PC-3 (cell line): ENCODE data around the gene ARRB2. TPM values are rescaled to one million over a fixed set of nuclear protein-coding genes. Genes with fewer than 3 reads are reported as not detected.
A peak's percentile ranks its signal among the peaks of the same experiment; 100 is the strongest.

Source experiments
- ATAC-seq: fragments of 200-7000 bp; cut with Tn5 transposase; 2 replicates; pipeline ENCODE4 v1.9.1; 2020; ENCODE audit warnings: mild to moderate bottlenecking, moderate library complexity
- BruUV-seq: library from RNA; stranded (reverse); fragments of 400-500 nt; replicated peaks from 2 replicates; lab custom pipeline; 2021; lab: Mats Ljungman, UMichigan
- CTCF ChIA-PET: fragments of 300-600 bp; sonication (Branson Sonifier 250); formaldehyde crosslinking; loops from one replicate; lab custom pipeline; 2022; ENCODE audit warnings: antibody characterized with exemption; lab: Charles Lee
- POLR2A ChIA-PET: fragments of 300-600 bp; sonication (Branson Sonifier 250); formaldehyde crosslinking; loops from one replicate; lab custom pipeline; 2022; ENCODE audit warnings: antibody characterized with exemption; ENCODE audit not compliant: unreplicated experiment; lab: Charles Lee
- DNase-seq: peaks from one replicate; pipeline ENCODE4 v3.0.0-alpha.2; 2015
- H2AFZ ChIP-seq: fragments of 300-600 bp; sonication (generic); 2 replicates; pipeline ENCODE4 v1.6.0; 2016; ENCODE audit warnings: antibody characterized with exemption, low read length
- H3F3A ChIP-seq: fragments of 300-600 bp; sonication (generic); one replicate; pipeline ENCODE4 v1.6.0; 2017; ENCODE audit warnings: antibody characterized with exemption, low read length, control low read depth, mild to moderate bottlenecking; ENCODE audit not compliant: unreplicated experiment
- H3K27ac ChIP-seq: fragments of 300-600 bp; sonication (generic); 2 replicates; pipeline ENCODE4 v1.5.1; 2016; ENCODE audit warnings: mild to moderate bottlenecking, low read length
- H3K27me3 ChIP-seq: fragments of 300-600 bp; sonication (generic); 2 replicates; pipeline ENCODE4 v1.6.1; 2016; ENCODE audit warnings: low read length, mixed read lengths
- H3K36me3 ChIP-seq: fragments of 300-600 bp; sonication (generic); 2 replicates; pipeline ENCODE4 v1.6.1; 2016; ENCODE audit warnings: low read depth, mixed run types, low read length, mixed read lengths
- H3K4me1 ChIP-seq: fragments of 300-600 bp; sonication (generic); 2 replicates; pipeline ENCODE4 v1.5.1; 2016; ENCODE audit warnings: low read length; ENCODE audit not compliant: insufficient read depth
- H3K4me2 ChIP-seq: fragments of 300-600 bp; sonication (generic); 2 replicates; pipeline ENCODE4 v1.6.0; 2016; ENCODE audit warnings: low read length
- H3K4me3 ChIP-seq: fragments of 300-600 bp; sonication (generic); 2 replicates; pipeline ENCODE4 v1.5.1; 2016; ENCODE audit warnings: mild to moderate bottlenecking, low read length, mixed read lengths
- H3K79me2 ChIP-seq: fragments of 300-600 bp; sonication (generic); 2 replicates; pipeline ENCODE4 v1.6.1; 2017; ENCODE audit warnings: low read length, mixed read lengths
- H3K9ac ChIP-seq: fragments of 300-600 bp; sonication (generic); 2 replicates; pipeline ENCODE4 v1.6.0; 2016; ENCODE audit warnings: mild to moderate bottlenecking, low read length
- H3K9me2 ChIP-seq: fragments of 300-600 bp; sonication (generic); replicated peaks from 2 replicates; pipeline ENCODE4 v1.6.1; 2016; ENCODE audit warnings: mixed run types, low read length, mixed read lengths
- H3K9me3 ChIP-seq: fragments of 300-600 bp; sonication (generic); 2 replicates; pipeline ENCODE4 v1.6.1; 2016; ENCODE audit warnings: low read length, mixed read lengths
- H4K20me1 ChIP-seq: fragments of 300-600 bp; sonication (generic); 2 replicates; pipeline ENCODE4 v1.6.1; 2016; ENCODE audit warnings: low read length, mixed read lengths
- EZH2 ChIP-seq: fragments of 300-600 bp; sonication (generic); IDR thresholded peaks from one replicate; pipeline ENCODE4 v1.6.1; 2017; ENCODE audit warnings: antibody characterized with exemption, mild to moderate bottlenecking, low read length; ENCODE audit not compliant: unreplicated experiment
- EZH2phosphoT487 ChIP-seq: fragments of 300-600 bp; sonication (generic); IDR thresholded peaks from 2 replicates; pipeline ENCODE4 v1.6.1; 2018; ENCODE audit warnings: mild to moderate bottlenecking, antibody characterized with exemption, low read length, borderline replicate concordance
- intact Hi-C: fragments of 100-400 bp; cut with micrococcal nuclease; formaldehyde crosslinking; loops from 2 replicates; pipeline ENCODE4 v1.9.0; 2023
- total RNA-seq: library from RNA; depleted of rRNA; stranded (reverse); fragments of >200 nt; gene quantifications from 2 replicates; pipeline ENCODE4 v1.2.3, GENCODE V29; 2014
- TF ChIP-seq, protein P1 (sequence below): fragments of 300-600 bp; sonication (generic); conservative IDR thresholded peaks from 2 replicates; pipeline ENCODE4 v1.5.1; 2017; ENCODE audit warnings: antibody characterized with exemption, low read depth, mild to moderate bottlenecking, low read length

The ARRB2 gene
- total RNA-seq, 1 experiment from 2014 or later, result 28.1 TPM

DNA sequence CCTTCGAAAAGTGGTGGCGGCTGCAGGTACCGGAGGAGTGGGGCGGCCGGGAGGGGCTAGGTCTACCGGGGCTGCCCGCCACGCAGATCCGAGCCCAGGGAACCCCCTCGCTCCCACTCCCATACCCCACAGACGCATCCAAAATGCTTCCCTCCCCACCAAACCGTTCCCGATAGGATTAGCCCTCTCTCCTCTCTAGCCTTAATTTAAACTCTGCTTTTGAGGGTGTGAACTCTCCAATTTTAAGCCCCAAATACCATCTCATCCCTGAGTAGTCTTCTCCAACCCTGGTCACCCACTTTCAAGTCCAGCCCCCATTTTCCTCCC, 29.6 kb downstream of the ARRB2 start:
- ATAC-seq, result no peak
- no peak for TF ChIP-seq EZH2
- no peak for TF ChIP-seq EZH2phosphoT487
- TF ChIP-seq, protein P1, sequence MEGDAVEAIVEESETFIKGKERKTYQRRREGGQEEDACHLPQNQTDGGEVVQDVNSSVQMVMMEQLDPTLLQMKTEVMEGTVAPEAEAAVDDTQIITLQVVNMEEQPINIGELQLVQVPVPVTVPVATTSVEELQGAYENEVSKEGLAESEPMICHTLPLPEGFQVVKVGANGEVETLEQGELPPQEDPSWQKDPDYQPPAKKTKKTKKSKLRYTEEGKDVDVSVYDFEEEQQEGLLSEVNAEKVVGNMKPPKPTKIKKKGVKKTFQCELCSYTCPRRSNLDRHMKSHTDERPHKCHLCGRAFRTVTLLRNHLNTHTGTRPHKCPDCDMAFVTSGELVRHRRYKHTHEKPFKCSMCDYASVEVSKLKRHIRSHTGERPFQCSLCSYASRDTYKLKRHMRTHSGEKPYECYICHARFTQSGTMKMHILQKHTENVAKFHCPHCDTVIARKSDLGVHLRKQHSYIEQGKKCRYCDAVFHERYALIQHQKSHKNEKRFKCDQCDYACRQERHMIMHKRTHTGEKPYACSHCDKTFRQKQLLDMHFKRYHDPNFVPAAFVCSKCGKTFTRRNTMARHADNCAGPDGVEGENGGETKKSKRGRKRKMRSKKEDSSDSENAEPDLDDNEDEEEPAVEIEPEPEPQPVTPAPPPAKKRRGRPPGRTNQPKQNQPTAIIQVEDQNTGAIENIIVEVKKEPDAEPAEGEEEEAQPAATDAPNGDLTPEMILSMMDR, result no peak
- intact Hi-C loops, result no loop called here
- CTCF ChIA-PET, result no interaction called here
- H3K9ac ChIP-seq, result peak overlapping the region; percentile 74; the same call in 1 of the 2 replicates
- H3K27me3 ChIP-seq, result no peaks in the 10 kb centered on the region
- no peaks in the 10 kb centered on the region for H3K36me3 ChIP-seq
- peak overlapping the region; percentile 68 for H2AFZ ChIP-seq
- no peaks in the 10 kb centered on the region for H3K9me2 ChIP-seq
- H3K79me2 ChIP-seq, result peaks cover 6% of the 10 kb centered on the region; the same call in 1 of the 2 replicates
- H3K4me3 ChIP-seq, result peak overlapping the region; percentile 86
- H3F3A ChIP-seq, result no peaks in the 10 kb centered on the region
- POLR2A ChIA-PET, result no interaction called here
- no peak for DNase-seq
- peaks cover 6% of the 10 kb centered on the region for H3K4me1 ChIP-seq
- H4K20me1 ChIP-seq, result no peaks in the 10 kb centered on the region
- H3K27ac ChIP-seq, result no peak overlapping the region
- BruUV-seq, result no TSS peak
- peak overlapping the region; percentile 96 for H3K4me2 ChIP-seq
- H3K9me3 ChIP-seq, result no peaks in the 10 kb centered on the region

DNA sequence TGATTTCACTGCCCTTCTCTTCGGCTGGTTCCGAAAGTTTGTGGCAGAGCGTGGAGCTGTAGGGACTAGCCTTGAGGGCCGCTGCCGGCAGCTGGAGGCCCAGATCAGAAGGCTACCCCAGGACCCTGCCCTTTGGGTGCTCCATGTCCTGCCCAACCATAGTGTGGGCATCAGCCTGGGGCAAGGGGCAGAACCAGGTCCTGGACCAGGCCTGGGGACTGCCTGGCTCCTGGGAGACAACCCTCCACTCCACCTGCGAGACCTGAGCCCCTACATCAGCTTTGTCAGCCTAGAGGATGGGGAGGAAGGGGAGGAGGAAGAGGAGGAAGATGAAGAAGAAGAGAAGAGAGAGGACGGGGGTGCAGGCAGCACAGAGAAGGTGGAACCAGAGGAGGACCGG, 30.2 kb downstream of the ARRB2 start:
- H3K27ac ChIP-seq, result no peak overlapping the region
- peaks cover 6% of the 10 kb centered on the region for H3K4me1 ChIP-seq
- intact Hi-C loops, result no loop called here
- ChIA-PET CTCF (no interaction called here), POLR2A (no interaction called here)
- no peak overlapping the region for H2AFZ ChIP-seq
- DNase-seq (no peak), ATAC-seq (no peak)
- H3K9ac ChIP-seq, result no peak overlapping the region
- H3K9me2 ChIP-seq, result no peaks in the 10 kb centered on the region
- H3F3A ChIP-seq, result no peaks in the 10 kb centered on the region
- H3K4me2 ChIP-seq, result no peak overlapping the region
- no TSS peak for BruUV-seq
- TF ChIP-seq EZH2, result no peak
- TF ChIP-seq, protein P1, result no peak
- no peak for TF ChIP-seq EZH2phosphoT487
- H3K9me3 ChIP-seq, result no peaks in the 10 kb centered on the region
- no peaks in the 10 kb centered on the region for H4K20me1 ChIP-seq
- H3K27me3 ChIP-seq, result no peaks in the 10 kb centered on the region
- peaks cover 6% of the 10 kb centered on the region; the same call in 1 of the 2 replicates for H3K79me2 ChIP-seq
- no peak overlapping the region for H3K4me3 ChIP-seq
- H3K36me3 ChIP-seq, result no peaks in the 10 kb centered on the region

DNA sequence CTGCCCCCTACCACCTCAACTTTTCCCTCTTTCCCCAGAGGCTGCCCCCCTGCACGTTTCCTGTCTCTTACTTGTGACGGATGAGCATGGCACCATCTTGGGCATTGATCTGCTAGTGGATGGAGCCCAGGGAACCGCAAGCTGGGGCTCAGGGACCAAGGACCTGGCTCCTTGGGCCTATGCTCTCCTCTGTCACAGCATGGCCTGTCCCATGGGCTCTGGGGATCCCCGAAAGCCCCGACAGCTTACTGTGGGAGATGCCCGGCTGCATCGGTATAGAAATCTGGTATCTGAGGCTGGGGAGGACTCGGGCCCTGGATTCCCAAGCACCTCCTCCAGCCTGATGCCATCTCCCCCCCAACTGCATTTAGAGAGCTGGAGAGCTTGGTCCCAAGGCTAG, 31.1 kb downstream of the ARRB2 start:
- Histone ChIP-seq H3K9me2 (no peaks in the 10 kb centered on the region), H3K4me3 (no peak overlapping the region), H3F3A (no peaks in the 10 kb centered on the region), H3K9me3 (no peaks in the 10 kb centered on the region), H3K27ac (no peak overlapping the region), H3K79me2 (peaks cover 6% of the 10 kb centered on the region; the same call in 1 of the 2 replicates), H3K27me3 (no peaks in the 10 kb centered on the region), H3K9ac (no peak overlapping the region), H3K4me1 (peaks cover 6% of the 10 kb centered on the region), H3K4me2 (no peak overlapping the region), H3K36me3 (no peaks in the 10 kb centered on the region), H4K20me1 (no peaks in the 10 kb centered on the region), H2AFZ (no peak overlapping the region)
- no peak for TF ChIP-seq EZH2
- TF ChIP-seq EZH2phosphoT487, result no peak
- TF ChIP-seq, protein P1, result no peak
- POLR2A ChIA-PET, result no interaction called here
- CTCF ChIA-PET, result no interaction called here
- ATAC-seq, result no peak
- BruUV-seq, result no TSS peak
- intact Hi-C loops, result no loop called here
- no peak for DNase-seq
